HEK293 (cell line): Measurements from ENCODE around the gene DLG2.

Experiments used
- CTCF ChIA-PET: fragments of 350-600 bp; formaldehyde crosslinking; extraction: SDS; loops from one replicate; lab custom pipeline; 2021; ENCODE audit warnings: antibody characterized with exemption; lab: Yijun Ruan, JAX
- POLR2A ChIA-PET: fragments of 300-600 bp; formaldehyde crosslinking; extraction: SDS; loops from one replicate; lab custom pipeline; 2020; ENCODE audit warnings: antibody characterized with exemption, inconsistent platforms; lab: Yijun Ruan, JAX
- H3K27ac ChIP-seq: fragments of 200-500 bp; sonication (Bioruptor generic); 2 replicates; pipeline ENCODE4 v1.5.1; 2014; ENCODE audit warnings: low read depth, low read length, control low read depth, inconsistent platforms; ENCODE audit errors: extremely low read depth
- H3K36me3 ChIP-seq, 2 experiments: fragments of 200-500 bp in 1 of 2; sonication (Bioruptor generic) in 1 of 2; 1 replicate in 1 of 2; 2 replicates in 1 of 2; pipeline ENCODE4 v1.5.1; 2014 to 2017; ENCODE audit warnings: inconsistent platforms in 2 of 2, low read length in 2 of 2; ENCODE audit not compliant: control insufficient read depth in 2 of 2, insufficient read depth in 1 of 2
- H3K4me1 ChIP-seq: fragments of 200-500 bp; sonication (Bioruptor generic); 2 replicates; pipeline ENCODE4 v1.5.1; 2014; ENCODE audit warnings: mild to moderate bottlenecking, low read length, inconsistent platforms; ENCODE audit not compliant: control insufficient read depth, insufficient read depth
- H3K4me3 ChIP-seq: 2 replicates; pipeline ENCODE4 v1.5.1; 2011; ENCODE audit warnings: low read depth, mild to moderate bottlenecking, control low read depth, low read length, moderate library complexity
- H3K9me3 ChIP-seq: fragments of 200-500 bp; sonication (Bioruptor generic); 2 replicates; pipeline ENCODE4 v1.5.1; 2014; ENCODE audit warnings: low read depth, low read length, inconsistent platforms; ENCODE audit not compliant: control insufficient read depth, insufficient read depth
- GLIS1 ChIP-seq: fragments of 450-650 bp; formaldehyde crosslinking; IDR thresholded peaks from 2 replicates; pipeline ENCODE4 v1.5.1; 2016; ENCODE audit warnings: missing biosample characterization, missing genetic modification characterization
- HOXA7 ChIP-seq: sonication (generic); formaldehyde crosslinking; IDR thresholded peaks from 2 replicates; pipeline ENCODE4 v1.8.1; 2022; ENCODE audit warnings: missing genetic modification reagents, borderline replicate concordance
- MEIS1 ChIP-seq: sonication (generic); formaldehyde crosslinking; IDR thresholded peaks from 2 replicates; pipeline ENCODE4 v1.8.1; 2022; ENCODE audit warnings: missing genetic modification reagents, mild to moderate bottlenecking, borderline replicate concordance
- SALL2 ChIP-seq: fragments of 450-650 bp; formaldehyde crosslinking; IDR thresholded peaks from 2 replicates; pipeline ENCODE4 v1.5.0; 2017; ENCODE audit warnings: missing biosample characterization, mild to moderate bottlenecking, missing genetic modification characterization, borderline replicate concordance
- SP2 ChIP-seq: fragments of 450-650 bp; formaldehyde crosslinking; IDR thresholded peaks from 2 replicates; pipeline ENCODE4 v1.5.1; 2016; ENCODE audit warnings: missing biosample characterization, missing genetic modification characterization
- TCF7L2 ChIP-seq: IDR thresholded peaks from 2 replicates; pipeline ENCODE4 v1.6.1; 2011; ENCODE audit warnings: low read depth, mild to moderate bottlenecking, inconsistent platforms, low read length, moderate library complexity, borderline replicate concordance
- ZBTB20 ChIP-seq: fragments of 450-650 bp; formaldehyde crosslinking; IDR thresholded peaks from 2 replicates; pipeline ENCODE4 v1.5.1; 2016; ENCODE audit warnings: missing biosample characterization, missing genetic modification characterization
- ZBTB49 ChIP-seq: fragments of 450-650 bp; formaldehyde crosslinking; IDR thresholded peaks from 2 replicates; pipeline ENCODE4 v1.5.1; 2016; ENCODE audit warnings: missing biosample characterization, missing genetic modification characterization, low read depth
- ZNF132 ChIP-seq: fragments of 450-650 bp; formaldehyde crosslinking; IDR thresholded peaks from 2 replicates; pipeline ENCODE4 v1.5.1; 2017; ENCODE audit warnings: missing biosample characterization, missing genetic modification characterization, borderline replicate concordance
- ZNF157 ChIP-seq: fragments of 450-650 bp; formaldehyde crosslinking; IDR thresholded peaks from 2 replicates; pipeline ENCODE4 v1.5.1; 2016; ENCODE audit warnings: missing biosample characterization, missing genetic modification characterization
- ZNF175 ChIP-seq: fragments of 450-650 bp; formaldehyde crosslinking; IDR thresholded peaks from 2 replicates; pipeline ENCODE4 v1.5.1; 2016; ENCODE audit warnings: missing biosample characterization, missing genetic modification characterization
- ZNF184 ChIP-seq: fragments of 450-650 bp; IDR thresholded peaks from 2 replicates; pipeline ENCODE4 v1.5.1; 2018; ENCODE audit warnings: missing biosample characterization, mild to moderate bottlenecking, missing genetic modification characterization
- ZNF266 ChIP-seq: fragments of 450-650 bp; formaldehyde crosslinking; IDR thresholded peaks from 2 replicates; pipeline ENCODE4 v1.5.1; 2016; ENCODE audit warnings: missing biosample characterization, missing genetic modification characterization, low read depth
- ZNF37A ChIP-seq: fragments of 450-650 bp; IDR thresholded peaks from 2 replicates; pipeline ENCODE4 v1.5.1; 2018; ENCODE audit warnings: missing biosample characterization, missing genetic modification characterization
- ZNF433 ChIP-seq: fragments of 450-650 bp; formaldehyde crosslinking; IDR thresholded peaks from 2 replicates; pipeline ENCODE4 v1.5.1; 2016; ENCODE audit warnings: missing biosample characterization, missing genetic modification characterization, low read depth
- ZNF48 ChIP-seq: fragments of 450-650 bp; formaldehyde crosslinking; IDR thresholded peaks from 2 replicates; pipeline ENCODE4 v1.5.1; 2016; ENCODE audit warnings: missing biosample characterization, missing genetic modification characterization
- ZNF544 ChIP-seq: fragments of 450-650 bp; formaldehyde crosslinking; IDR thresholded peaks from 2 replicates; pipeline ENCODE4 v1.5.0; 2017; ENCODE audit warnings: missing biosample characterization, missing genetic modification characterization
- ZSCAN16 ChIP-seq: fragments of 450-650 bp; formaldehyde crosslinking; IDR thresholded peaks from 2 replicates; pipeline ENCODE4 v1.5.1; 2016; ENCODE audit warnings: missing biosample characterization, missing genetic modification characterization
- TF ChIP-seq, protein P1 (sequence below): fragments of 450-650 bp; formaldehyde crosslinking; IDR thresholded peaks from 2 replicates; pipeline ENCODE4 v1.5.0; 2017; ENCODE audit warnings: missing biosample characterization, missing genetic modification characterization, borderline replicate concordance
- TF ChIP-seq, protein P2 (sequence below): fragments of 450-650 bp; formaldehyde crosslinking; IDR thresholded peaks from 2 replicates; pipeline ENCODE4 v1.5.1; 2017; ENCODE audit warnings: missing biosample characterization, missing genetic modification characterization
- TF ChIP-seq, protein P3 (sequence below): fragments of 450-650 bp; formaldehyde crosslinking; IDR thresholded peaks from 2 replicates; pipeline ENCODE4 v1.5.1; 2016; ENCODE audit warnings: missing biosample characterization, missing genetic modification characterization, borderline replicate concordance

The DLG2 gene

GRCh38 chr11:83663446-83663845 is 1963.7 kb downstream of the DLG2 start:
- ChIA-PET POLR2A (no interaction called here), CTCF (interaction anchor here (0.7 kb wide), 1 partner anchor 694 kb away, joined by 3 read pairs; no protein-coding TSS in a partner anchor)

DNA sequence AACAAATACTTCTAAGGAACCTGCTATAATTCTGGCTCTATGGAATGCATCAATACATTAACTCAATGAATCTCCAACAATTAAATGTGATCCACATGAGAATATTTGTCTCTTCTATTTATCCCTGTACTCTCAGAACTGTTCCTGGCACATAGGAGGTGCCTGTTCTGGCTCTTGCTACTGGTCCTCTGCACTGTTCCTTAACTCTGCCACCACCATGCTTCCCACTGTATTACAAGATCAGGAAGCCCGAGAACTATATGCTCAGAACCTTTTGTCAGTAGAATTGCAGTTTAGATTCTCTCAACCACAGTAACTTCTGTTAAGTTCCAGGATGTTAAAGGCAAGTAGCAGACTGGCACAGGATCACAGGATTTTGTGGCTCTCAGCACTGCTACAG is 1964.7 kb downstream of the DLG2 start:
- H3K36me3 ChIP-seq = no peaks in the 10 kb centered on the region
- POLR2A ChIA-PET = no interaction called here
- H3K4me3 ChIP-seq = no peak overlapping the region
- no peaks in the 10 kb centered on the region for H3K9me3 ChIP-seq
- CTCF ChIA-PET = no interaction called here
- TF ChIP-seq ZNF433 (tag by site-specific recombination) = no peak
- TF ChIP-seq, protein P1, sequence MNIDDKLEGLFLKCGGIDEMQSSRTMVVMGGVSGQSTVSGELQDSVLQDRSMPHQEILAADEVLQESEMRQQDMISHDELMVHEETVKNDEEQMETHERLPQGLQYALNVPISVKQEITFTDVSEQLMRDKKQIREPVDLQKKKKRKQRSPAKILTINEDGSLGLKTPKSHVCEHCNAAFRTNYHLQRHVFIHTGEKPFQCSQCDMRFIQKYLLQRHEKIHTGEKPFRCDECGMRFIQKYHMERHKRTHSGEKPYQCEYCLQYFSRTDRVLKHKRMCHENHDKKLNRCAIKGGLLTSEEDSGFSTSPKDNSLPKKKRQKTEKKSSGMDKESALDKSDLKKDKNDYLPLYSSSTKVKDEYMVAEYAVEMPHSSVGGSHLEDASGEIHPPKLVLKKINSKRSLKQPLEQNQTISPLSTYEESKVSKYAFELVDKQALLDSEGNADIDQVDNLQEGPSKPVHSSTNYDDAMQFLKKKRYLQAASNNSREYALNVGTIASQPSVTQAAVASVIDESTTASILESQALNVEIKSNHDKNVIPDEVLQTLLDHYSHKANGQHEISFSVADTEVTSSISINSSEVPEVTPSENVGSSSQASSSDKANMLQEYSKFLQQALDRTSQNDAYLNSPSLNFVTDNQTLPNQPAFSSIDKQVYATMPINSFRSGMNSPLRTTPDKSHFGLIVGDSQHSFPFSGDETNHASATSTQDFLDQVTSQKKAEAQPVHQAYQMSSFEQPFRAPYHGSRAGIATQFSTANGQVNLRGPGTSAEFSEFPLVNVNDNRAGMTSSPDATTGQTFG = no peak
- no peak for TF ChIP-seq ZBTB20
- TF ChIP-seq ZNF266 (tag by site-specific recombination) = no peak
- TF ChIP-seq ZNF184 (tag by site-specific recombination) = no peak
- TF ChIP-seq SP2 = no peak
- no peak for TF ChIP-seq ZNF132
- TF ChIP-seq ZNF544 = no peak
- no peak for TF ChIP-seq ZNF157 (tag by site-specific recombination)
- TF ChIP-seq ZSCAN16 (tag by site-specific recombination) = no peak
- no peak overlapping the region for H3K27ac ChIP-seq
- H3K4me1 ChIP-seq = no peaks in the 10 kb centered on the region

More at GRCh38 chr11:83663446-83663845, 1963.7 kb downstream of the DLG2 start:
- no peaks in the 10 kb centered on the region for H3K36me3 ChIP-seq
- no peaks in the 10 kb centered on the region for H3K4me1 ChIP-seq
- no peaks in the 10 kb centered on the region for H3K9me3 ChIP-seq
- H3K27ac ChIP-seq = no peak overlapping the region
- no peak overlapping the region for H3K4me3 ChIP-seq
- no peak for TF ChIP-seq ZBTB49 (tag by site-specific recombination)
- TF ChIP-seq, protein P2, sequence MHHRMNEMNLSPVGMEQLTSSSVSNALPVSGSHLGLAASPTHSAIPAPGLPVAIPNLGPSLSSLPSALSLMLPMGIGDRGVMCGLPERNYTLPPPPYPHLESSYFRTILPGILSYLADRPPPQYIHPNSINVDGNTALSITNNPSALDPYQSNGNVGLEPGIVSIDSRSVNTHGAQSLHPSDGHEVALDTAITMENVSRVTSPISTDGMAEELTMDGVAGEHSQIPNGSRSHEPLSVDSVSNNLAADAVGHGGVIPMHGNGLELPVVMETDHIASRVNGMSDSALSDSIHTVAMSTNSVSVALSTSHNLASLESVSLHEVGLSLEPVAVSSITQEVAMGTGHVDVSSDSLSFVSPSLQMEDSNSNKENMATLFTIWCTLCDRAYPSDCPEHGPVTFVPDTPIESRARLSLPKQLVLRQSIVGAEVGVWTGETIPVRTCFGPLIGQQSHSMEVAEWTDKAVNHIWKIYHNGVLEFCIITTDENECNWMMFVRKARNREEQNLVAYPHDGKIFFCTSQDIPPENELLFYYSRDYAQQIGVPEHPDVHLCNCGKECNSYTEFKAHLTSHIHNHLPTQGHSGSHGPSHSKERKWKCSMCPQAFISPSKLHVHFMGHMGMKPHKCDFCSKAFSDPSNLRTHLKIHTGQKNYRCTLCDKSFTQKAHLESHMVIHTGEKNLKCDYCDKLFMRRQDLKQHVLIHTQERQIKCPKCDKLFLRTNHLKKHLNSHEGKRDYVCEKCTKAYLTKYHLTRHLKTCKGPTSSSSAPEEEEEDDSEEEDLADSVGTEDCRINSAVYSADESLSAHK (tag by site-specific recombination) = no peak
- no peak for TF ChIP-seq ZNF175 (tag by site-specific recombination)

GRCh38 chr11:83661491-83662350 is 1965.4 kb downstream of the DLG2 start:
- H3K36me3 ChIP-seq = no peaks in the 10 kb centered on the region
- H3K4me3 ChIP-seq = no peak overlapping the region
- no peaks in the 10 kb centered on the region for H3K9me3 ChIP-seq
- H3K4me1 ChIP-seq = no peaks in the 10 kb centered on the region
- ChIA-PET CTCF (no interaction called here), POLR2A (no interaction called here)
- H3K27ac ChIP-seq = no peak overlapping the region
- TF ChIP-seq ZNF37A (no peak), TCF7L2 (no peak), ZNF433 (tag by site-specific recombination) (no peak), ZNF48 (tag by site-specific recombination) (no peak), SALL2 (no peak), MEIS1 (CRISPR knock-in tag) (no peak), HOXA7 (CRISPR knock-in tag) (no peak), GLIS1 (tag by site-specific recombination) (no peak)
- TF ChIP-seq, protein P3, sequence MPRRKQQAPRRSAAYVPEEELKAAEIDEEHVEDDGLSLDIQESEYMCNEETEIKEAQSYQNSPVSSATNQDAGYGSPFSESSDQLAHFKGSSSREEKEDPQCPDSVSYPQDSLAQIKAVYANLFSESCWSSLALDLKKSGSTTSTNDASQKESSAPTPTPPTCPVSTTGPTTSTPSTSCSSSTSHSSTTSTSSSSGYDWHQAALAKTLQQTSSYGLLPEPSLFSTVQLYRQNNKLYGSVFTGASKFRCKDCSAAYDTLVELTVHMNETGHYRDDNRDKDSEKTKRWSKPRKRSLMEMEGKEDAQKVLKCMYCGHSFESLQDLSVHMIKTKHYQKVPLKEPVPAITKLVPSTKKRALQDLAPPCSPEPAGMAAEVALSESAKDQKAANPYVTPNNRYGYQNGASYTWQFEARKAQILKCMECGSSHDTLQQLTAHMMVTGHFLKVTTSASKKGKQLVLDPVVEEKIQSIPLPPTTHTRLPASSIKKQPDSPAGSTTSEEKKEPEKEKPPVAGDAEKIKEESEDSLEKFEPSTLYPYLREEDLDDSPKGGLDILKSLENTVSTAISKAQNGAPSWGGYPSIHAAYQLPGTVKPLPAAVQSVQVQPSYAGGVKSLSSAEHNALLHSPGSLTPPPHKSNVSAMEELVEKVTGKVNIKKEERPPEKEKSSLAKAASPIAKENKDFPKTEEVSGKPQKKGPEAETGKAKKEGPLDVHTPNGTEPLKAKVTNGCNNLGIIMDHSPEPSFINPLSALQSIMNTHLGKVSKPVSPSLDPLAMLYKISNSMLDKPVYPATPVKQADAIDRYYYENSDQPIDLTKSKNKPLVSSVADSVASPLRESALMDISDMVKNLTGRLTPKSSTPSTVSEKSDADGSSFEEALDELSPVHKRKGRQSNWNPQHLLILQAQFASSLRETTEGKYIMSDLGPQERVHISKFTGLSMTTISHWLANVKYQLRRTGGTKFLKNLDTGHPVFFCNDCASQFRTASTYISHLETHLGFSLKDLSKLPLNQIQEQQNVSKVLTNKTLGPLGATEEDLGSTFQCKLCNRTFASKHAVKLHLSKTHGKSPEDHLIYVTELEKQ (tag by site-specific recombination) = no peak
